Body of pancreas (tissue), 4 donors: ENCODE data around the gene NLGN1.

ENCODE experiments used
- CTCF ChIP-seq, 7 experiments: fragments of 450-650 bp in 4 of 7; fragments of 200-600 bp in 3 of 7; sonication (generic) in 3 of 7; IDR thresholded peaks; one replicate each; pipeline ENCODE4 v1.5.1; 2016 to 2019; ENCODE audit warnings: antibody characterized with exemption in 7 of 7
- POLR2A ChIP-seq, 3 donors: fragments of 450-650 bp; IDR thresholded peaks; one replicate each; pipeline ENCODE4 v1.6.1; 2016; ENCODE audit warnings: antibody characterized with exemption in 3 of 3, mild to moderate bottlenecking in 2 of 3

DNA sequence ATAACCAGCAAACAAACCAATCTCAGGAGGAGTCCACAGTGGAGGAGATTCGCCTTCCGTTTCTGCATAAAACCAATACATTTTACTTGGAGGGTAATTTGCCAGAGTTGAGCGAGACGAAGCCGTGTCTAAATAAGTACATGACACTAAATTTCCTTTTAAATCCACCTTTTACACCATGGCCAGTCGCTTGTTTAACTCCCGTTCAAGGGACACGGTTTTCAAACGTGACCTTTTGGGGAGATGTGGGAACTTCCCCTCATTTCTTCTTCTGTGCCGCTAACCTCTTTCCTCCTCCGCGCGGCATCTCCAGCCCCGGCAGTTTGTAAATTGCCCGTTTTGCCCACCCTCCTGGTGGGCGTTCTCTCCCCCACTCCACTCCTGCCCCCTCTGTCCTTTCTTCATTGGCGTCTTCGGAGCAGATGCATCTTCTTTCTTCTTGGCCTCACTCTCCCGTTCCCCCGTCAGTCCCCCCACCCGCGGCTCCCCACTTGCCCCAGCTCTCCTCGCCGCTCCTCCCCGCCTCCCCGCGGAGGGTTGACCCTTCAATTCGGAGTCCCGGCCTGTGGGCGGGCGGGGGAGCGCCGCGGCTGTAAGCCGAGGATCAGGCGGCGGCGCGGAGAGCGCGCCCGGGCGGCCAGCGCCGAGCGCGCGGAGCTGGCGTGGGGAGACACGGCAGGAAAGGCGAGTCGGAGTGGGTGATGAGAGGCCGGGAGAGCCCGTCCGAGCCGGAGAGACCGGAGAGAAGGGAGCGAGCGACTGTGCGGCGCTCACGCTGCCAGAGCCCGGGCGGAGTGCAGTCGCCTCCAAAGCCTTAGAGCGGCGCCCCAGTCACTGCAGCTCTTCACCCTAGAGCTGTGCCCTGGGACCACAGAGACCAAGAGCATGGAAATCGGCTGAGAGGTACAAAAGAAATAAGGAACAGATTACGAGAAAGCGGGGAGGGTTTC, at the start of gene NLGN1:
- TF ChIP-seq POLR2A (IDR thresholded peaks at IDR 0.05) (peak in 2 of 3 donors; percentile 26 to 32), CTCF (IDR thresholded peaks at IDR 0.05) (peak in 1 of 7 experiments; percentile 9)
